ENCODE results near the gene SLC38A4. TPM values are rescaled to one million over a fixed set of nuclear protein-coding genes. Genes with fewer than 3 reads are reported as not detected.

The SLC38A4 gene
- not detected for total RNA-seq
- not detected for polyA plus RNA-seq

GRCh38 chr12:46825591-46826414, at the start of gene SLC38A4:
TSS of gene SLC38A4 (minus strand) at chr12:46825997. CDS start at chr12:46793071, 32,926 bp downstream.
- Histone ChIP-seq H3K36me3 (ENCODE audit: control insufficient read depth, insufficient read depth, low read length) (no peaks in the 10 kb centered on the region), H3K27ac (ENCODE audit: insufficient read depth, low read length, poor library complexity, severe bottlenecking) (no peak within 1 kb of the TSS), H3K9me3 (ENCODE audit: control insufficient read depth in 2 of 2, low read length in 2 of 2) (no peaks in the 10 kb centered on the region), H3K4me3 (ENCODE audit: low read depth, low read length) (no peak within 1 kb of the TSS), H3K27me3 (ENCODE audit: control insufficient read depth, insufficient read depth, low read length) (peaks cover 42% of the 10 kb centered on the region), H3K4me1 (ENCODE audit: control insufficient read depth, insufficient read depth, low read length, poor library complexity, severe bottlenecking) (no peaks in the 10 kb centered on the region)
- Mint-ChIP-seq H3K4me3 (no peak within 1 kb of the TSS), H3K36me3 (no peaks in the 10 kb centered on the region), H3K4me1 (peaks cover 0 to 2% (median 0%) of the 10 kb centered on the region in 4 donors), H3K9me3 (peaks cover 0 to 2% (median 0%) of the 10 kb centered on the region in 7 donors), H3K27me3 (peaks cover 45% of the 10 kb centered on the region), H3K27ac (no peak within 1 kb of the TSS)
- no peak for ATAC-seq (ENCODE audit: low read depth in 2 of 2)
- DNase-seq: no peak

DNA sequence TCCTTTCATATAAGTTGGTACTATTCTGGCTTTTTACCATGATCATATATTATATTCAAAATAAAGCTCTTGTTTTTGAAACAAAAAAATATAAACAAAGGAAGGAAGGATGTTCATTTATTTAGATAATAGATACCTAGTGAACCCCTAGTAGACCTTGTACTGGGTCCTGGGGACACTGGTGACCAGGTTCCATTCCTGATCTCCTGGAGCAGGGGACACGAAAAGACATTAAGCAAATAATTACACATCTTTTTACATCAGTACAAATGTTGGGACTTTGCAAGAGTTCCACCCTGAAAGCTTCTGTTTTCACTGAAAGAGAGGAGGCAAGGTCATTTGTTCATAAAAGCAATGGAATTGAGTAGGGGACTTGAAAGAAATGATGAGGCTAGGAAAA, 49.3 kb upstream of the SLC38A4 start:
- DNase-seq (no peak), ATAC-seq (ENCODE audit: low read depth in 2 of 2) (no peak)
- peaks cover 7 to 8% of the 10 kb centered on the region in 2 experiments for H3K9me3 ChIP-seq (ENCODE audit: control insufficient read depth in 2 of 2, low read length in 2 of 2)
- no peak overlapping the region for H3K4me3 Mint-ChIP-seq
- peaks cover 5% of the 10 kb centered on the region for H3K27me3 ChIP-seq (ENCODE audit: control insufficient read depth, insufficient read depth, low read length)
- peaks cover 0 to 19% (median 3%) of the 10 kb centered on the region in 7 donors for H3K9me3 Mint-ChIP-seq
- H3K36me3 ChIP-seq (ENCODE audit: control insufficient read depth, insufficient read depth, low read length): no peaks in the 10 kb centered on the region
- H3K4me1 Mint-ChIP-seq: no peaks in the 10 kb centered on the region
- no peak overlapping the region for H3K27ac ChIP-seq (ENCODE audit: insufficient read depth, low read length, poor library complexity, severe bottlenecking)
- H3K4me1 ChIP-seq (ENCODE audit: control insufficient read depth, insufficient read depth, low read length, poor library complexity, severe bottlenecking): no peaks in the 10 kb centered on the region
- no peak overlapping the region for H3K27ac Mint-ChIP-seq
- H3K27me3 Mint-ChIP-seq: peaks cover 24% of the 10 kb centered on the region
- no peaks in the 10 kb centered on the region for H3K36me3 Mint-ChIP-seq
- no peak overlapping the region for H3K4me3 ChIP-seq (ENCODE audit: low read depth, low read length)

- ATAC-seq (ENCODE audit: low read depth in 2 of 2): no peak
- Mint-ChIP-seq H3K27me3 (peaks cover 19% of the 10 kb centered on the region), H3K4me1 (no peaks in the 10 kb centered on the region), H3K4me3 (no peak overlapping the region), H3K9me3 (peaks cover 0 to 17% (median 3%) of the 10 kb centered on the region in 7 donors), H3K27ac (no peak overlapping the region), H3K36me3 (no peaks in the 10 kb centered on the region)
- no peaks in the 10 kb centered on the region for H3K4me1 ChIP-seq (ENCODE audit: control insufficient read depth, insufficient read depth, low read length, poor library complexity, severe bottlenecking)
- no peaks in the 10 kb centered on the region for H3K36me3 ChIP-seq (ENCODE audit: control insufficient read depth, insufficient read depth, low read length)
- H3K27ac ChIP-seq (ENCODE audit: insufficient read depth, low read length, poor library complexity, severe bottlenecking): no peak overlapping the region
- no peak for DNase-seq
- peaks cover 5% of the 10 kb centered on the region for H3K27me3 ChIP-seq (ENCODE audit: control insufficient read depth, insufficient read depth, low read length)
- H3K4me3 ChIP-seq (ENCODE audit: low read depth, low read length): no peak overlapping the region
- peaks cover 7 to 8% of the 10 kb centered on the region in 2 experiments for H3K9me3 ChIP-seq (ENCODE audit: control insufficient read depth in 2 of 2, low read length in 2 of 2)
These were observed 48.8 kb upstream of the SLC38A4 start for GRCh38 chr12:46874642-46875041.

- no peak for ATAC-seq (ENCODE audit: low read depth in 2 of 2)
- H3K4me3 Mint-ChIP-seq: no peak overlapping the region
- peaks cover 0 to 12% (median 2%) of the 10 kb centered on the region in 7 donors for H3K9me3 Mint-ChIP-seq
These were observed 46.3 kb upstream of the SLC38A4 start for GRCh38 chr12:46872135-46872534.

DNA sequence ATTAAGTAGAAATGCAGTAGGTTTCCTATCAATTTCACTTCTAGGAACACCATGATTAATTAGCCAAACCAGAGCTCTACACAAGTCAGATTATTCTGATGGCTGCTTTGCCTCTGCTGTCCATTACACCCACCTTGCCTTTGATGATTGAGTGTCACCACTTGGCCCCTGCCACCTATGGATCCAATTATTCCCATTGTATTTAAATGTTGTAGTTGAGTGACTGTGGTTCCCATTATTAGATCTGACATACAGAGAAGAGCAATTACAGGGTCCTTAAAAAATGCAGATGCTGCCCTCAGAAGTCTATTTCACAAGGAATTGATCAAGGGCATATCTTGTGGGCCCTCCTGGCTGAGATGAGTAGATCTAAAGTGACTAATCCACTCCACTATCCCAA, 39.5 kb upstream of the SLC38A4 start:
- H3K9me3 Mint-ChIP-seq: peaks cover 2 to 18% (median 13%) of the 10 kb centered on the region in 7 donors
- no peaks in the 10 kb centered on the region for H3K27me3 Mint-ChIP-seq
- H3K4me1 ChIP-seq (ENCODE audit: control insufficient read depth, insufficient read depth, low read length, poor library complexity, severe bottlenecking): no peaks in the 10 kb centered on the region
- no peak overlapping the region for H3K4me3 ChIP-seq (ENCODE audit: low read depth, low read length)
- H3K27me3 ChIP-seq (ENCODE audit: control insufficient read depth, insufficient read depth, low read length): no peaks in the 10 kb centered on the region
- DNase-seq (no peak), ATAC-seq (ENCODE audit: low read depth in 2 of 2) (no peak)
- no peaks in the 10 kb centered on the region for H3K4me1 Mint-ChIP-seq
- H3K36me3 ChIP-seq (ENCODE audit: control insufficient read depth, insufficient read depth, low read length): no peaks in the 10 kb centered on the region
- H3K27ac Mint-ChIP-seq: peak overlapping the region in 1 of 3 donors; percentile 17
- peaks cover 0 to 12% of the 10 kb centered on the region in 2 experiments for H3K9me3 ChIP-seq (ENCODE audit: control insufficient read depth in 2 of 2, low read length in 2 of 2)
- H3K4me3 Mint-ChIP-seq: no peak overlapping the region
- no peak overlapping the region for H3K27ac ChIP-seq (ENCODE audit: insufficient read depth, low read length, poor library complexity, severe bottlenecking)
- no peaks in the 10 kb centered on the region for H3K36me3 Mint-ChIP-seq

More at GRCh38 chr12:46872135-46872534, 46.3 kb upstream of the SLC38A4 start:
- DNase-seq: no peak
- Mint-ChIP-seq H3K36me3 (no peaks in the 10 kb centered on the region), H3K4me1 (no peaks in the 10 kb centered on the region), H3K27me3 (peaks cover 14% of the 10 kb centered on the region), H3K27ac (no peak overlapping the region)
- H3K9me3 ChIP-seq (ENCODE audit: control insufficient read depth in 2 of 2, low read length in 2 of 2): peaks cover 5 to 6% of the 10 kb centered on the region in 2 experiments
- no peaks in the 10 kb centered on the region for H3K4me1 ChIP-seq (ENCODE audit: control insufficient read depth, insufficient read depth, low read length, poor library complexity, severe bottlenecking)
- H3K4me3 ChIP-seq (ENCODE audit: low read depth, low read length): no peak overlapping the region
- no peak overlapping the region for H3K27ac ChIP-seq (ENCODE audit: insufficient read depth, low read length, poor library complexity, severe bottlenecking)
- peaks cover 5% of the 10 kb centered on the region for H3K27me3 ChIP-seq (ENCODE audit: control insufficient read depth, insufficient read depth, low read length)
- no peaks in the 10 kb centered on the region for H3K36me3 ChIP-seq (ENCODE audit: control insufficient read depth, insufficient read depth, low read length)

DNA sequence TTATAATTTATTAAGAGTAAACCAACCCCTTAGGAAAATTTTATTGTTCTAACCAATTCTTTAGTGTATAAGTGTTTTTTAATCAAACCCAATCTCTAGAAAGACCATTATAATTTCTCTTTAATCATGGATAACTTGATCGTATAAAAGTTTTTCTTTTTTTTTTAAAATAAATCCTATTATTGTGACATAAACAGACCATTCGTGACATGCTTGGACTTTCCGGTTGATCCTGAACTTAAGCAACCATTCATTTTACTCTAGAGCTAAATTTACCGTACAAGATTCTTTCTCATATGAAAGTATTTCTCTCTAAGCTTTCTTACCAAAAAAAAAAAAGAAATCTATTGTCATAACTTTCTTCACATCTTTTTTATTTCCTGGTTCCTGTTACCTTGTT, 32.6 kb upstream of the SLC38A4 start:
- Mint-ChIP-seq H3K36me3 (no peaks in the 10 kb centered on the region), H3K9me3 (peaks cover 3 to 22% (median 14%) of the 10 kb centered on the region in 7 donors), H3K27me3 (no peaks in the 10 kb centered on the region), H3K4me3 (no peak overlapping the region), H3K27ac (no peak overlapping the region), H3K4me1 (no peaks in the 10 kb centered on the region)
- peaks cover 13 to 23% of the 10 kb centered on the region in 2 experiments for H3K9me3 ChIP-seq (ENCODE audit: control insufficient read depth in 2 of 2, low read length in 2 of 2)
- H3K27ac ChIP-seq (ENCODE audit: insufficient read depth, low read length, poor library complexity, severe bottlenecking): no peak overlapping the region
- DNase-seq (no peak), ATAC-seq (ENCODE audit: low read depth in 2 of 2) (no peak)
- no peaks in the 10 kb centered on the region for H3K27me3 ChIP-seq (ENCODE audit: control insufficient read depth, insufficient read depth, low read length)
- no peaks in the 10 kb centered on the region for H3K36me3 ChIP-seq (ENCODE audit: control insufficient read depth, insufficient read depth, low read length)
- H3K4me3 ChIP-seq (ENCODE audit: low read depth, low read length): no peak overlapping the region
- no peaks in the 10 kb centered on the region for H3K4me1 ChIP-seq (ENCODE audit: control insufficient read depth, insufficient read depth, low read length, poor library complexity, severe bottlenecking)

DNA sequence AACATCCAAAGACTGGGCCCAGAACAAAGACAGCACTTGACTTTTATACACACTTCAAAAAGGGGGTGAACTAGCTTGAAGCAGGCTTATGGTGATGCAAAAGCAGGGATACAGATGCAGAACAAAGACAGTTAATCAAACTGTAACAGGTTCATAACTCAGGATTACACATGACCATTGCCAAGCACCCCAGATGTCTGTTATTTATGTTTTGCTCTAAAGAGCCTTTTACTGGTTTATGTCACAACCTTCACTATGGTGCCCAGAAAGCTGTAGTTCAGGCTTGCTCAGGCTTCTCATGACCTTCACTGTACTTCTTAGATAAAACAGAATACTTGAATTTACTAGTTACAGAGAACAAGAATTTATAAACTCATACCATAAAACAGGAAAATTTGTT, 31.7 kb upstream of the SLC38A4 start:
- Histone ChIP-seq H3K36me3 (ENCODE audit: control insufficient read depth, insufficient read depth, low read length) (no peaks in the 10 kb centered on the region), H3K4me3 (ENCODE audit: low read depth, low read length) (no peak overlapping the region), H3K9me3 (ENCODE audit: control insufficient read depth in 2 of 2, low read length in 2 of 2) (peaks cover 13 to 23% of the 10 kb centered on the region in 2 experiments), H3K4me1 (ENCODE audit: control insufficient read depth, insufficient read depth, low read length, poor library complexity, severe bottlenecking) (no peaks in the 10 kb centered on the region), H3K27ac (ENCODE audit: insufficient read depth, low read length, poor library complexity, severe bottlenecking) (no peak overlapping the region), H3K27me3 (ENCODE audit: control insufficient read depth, insufficient read depth, low read length) (no peaks in the 10 kb centered on the region)
- H3K27me3 Mint-ChIP-seq: no peaks in the 10 kb centered on the region
- ATAC-seq (ENCODE audit: low read depth in 2 of 2) (no peak), DNase-seq (no peak)
- no peaks in the 10 kb centered on the region for H3K4me1 Mint-ChIP-seq
- no peak overlapping the region for H3K4me3 Mint-ChIP-seq
- no peaks in the 10 kb centered on the region for H3K36me3 Mint-ChIP-seq
- peaks cover 2 to 22% (median 12%) of the 10 kb centered on the region in 7 donors for H3K9me3 Mint-ChIP-seq
- no peak overlapping the region for H3K27ac Mint-ChIP-seq

- no peak overlapping the region for H3K4me3 ChIP-seq (ENCODE audit: low read depth, low read length)
- no peak overlapping the region for H3K27ac ChIP-seq (ENCODE audit: insufficient read depth, low read length, poor library complexity, severe bottlenecking)
- Mint-ChIP-seq H3K9me3 (peaks cover 2 to 23% (median 7%) of the 10 kb centered on the region in 7 donors), H3K27me3 (no peaks in the 10 kb centered on the region), H3K36me3 (no peaks in the 10 kb centered on the region), H3K4me3 (no peak overlapping the region), H3K27ac (no peak overlapping the region), H3K4me1 (no peaks in the 10 kb centered on the region)
- H3K27me3 ChIP-seq (ENCODE audit: control insufficient read depth, insufficient read depth, low read length): no peaks in the 10 kb centered on the region
- no peak for DNase-seq
- peaks cover 13 to 23% of the 10 kb centered on the region in 2 experiments for H3K9me3 ChIP-seq (ENCODE audit: control insufficient read depth in 2 of 2, low read length in 2 of 2)
- no peaks in the 10 kb centered on the region for H3K36me3 ChIP-seq (ENCODE audit: control insufficient read depth, insufficient read depth, low read length)
- no peak for ATAC-seq (ENCODE audit: low read depth in 2 of 2)
- no peaks in the 10 kb centered on the region for H3K4me1 ChIP-seq (ENCODE audit: control insufficient read depth, insufficient read depth, low read length, poor library complexity, severe bottlenecking)
These were observed 30.0 kb upstream of the SLC38A4 start for GRCh38 chr12:46855760-46856159.

Measured in CD4-positive, CD25-positive, alpha-beta regulatory T cell (primary cell).